Dermis blood vessel endothelial cell (primary cell): ENCODE results near the gene BCL2L13. TPM values are rescaled to one million over a fixed set of nuclear protein-coding genes. Genes with fewer than 3 reads are reported as not detected.
"Not testable (repeated sequence)": the region's sequence is repeated elsewhere in the genome, so short reads cannot be mapped to it uniquely, and the experiment has no call there.

Source experiments
- DNase-seq: peaks from one replicate; pipeline ENCODE4 v3.0.0; 2010
- total RNA-seq: library from RNA; depleted of rRNA; stranded (reverse); fragments of >200 nt; gene quantifications from 2 replicates; pipeline ENCODE4 v1.2.3, GENCODE V29; 2014

The BCL2L13 gene
- total RNA-seq, 1 donor from 2014 or later, result 42.0 TPM

DNA sequence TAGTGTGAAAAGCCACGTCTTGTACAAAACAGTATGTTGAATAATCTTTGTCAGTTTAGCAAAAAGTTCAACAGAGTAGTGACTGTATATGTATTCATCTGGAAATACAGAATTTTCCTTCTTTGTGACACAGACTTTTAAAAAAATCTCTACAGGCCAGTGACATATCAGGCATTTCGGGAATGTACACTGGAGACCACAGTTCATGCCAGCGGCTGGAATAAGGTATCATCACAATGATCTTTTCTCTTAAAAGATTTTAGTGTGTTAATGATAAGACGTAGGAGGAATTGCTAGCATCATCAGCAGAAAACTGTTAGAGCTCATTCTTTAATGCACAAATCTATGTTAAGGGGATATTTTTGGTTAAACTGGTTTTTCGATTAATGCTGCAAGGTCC lies 57.4 kb downstream of the BCL2L13 start:
- DNase-seq, result no peak

DNA sequence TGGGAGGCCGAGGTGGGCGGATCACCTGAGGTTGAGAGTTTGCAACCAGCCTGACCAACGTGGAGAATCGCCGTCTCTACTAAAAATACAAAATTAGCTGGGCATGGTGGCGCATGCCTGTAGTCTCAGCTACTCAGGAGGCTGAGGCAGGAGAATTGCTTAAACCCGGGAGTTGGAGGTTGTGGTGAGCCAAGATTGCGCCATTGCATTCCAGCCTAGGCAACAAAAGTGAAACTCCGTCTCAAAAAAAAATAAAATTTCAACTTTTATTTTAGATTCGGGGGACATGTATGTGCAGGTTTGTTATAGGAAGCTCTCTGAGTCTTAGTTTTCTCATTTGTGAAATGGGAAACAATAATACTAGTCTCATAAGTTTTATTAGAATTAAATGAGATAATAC lies 58.6 kb downstream of the BCL2L13 start:
- not testable (repeated sequence) for DNase-seq

DNA sequence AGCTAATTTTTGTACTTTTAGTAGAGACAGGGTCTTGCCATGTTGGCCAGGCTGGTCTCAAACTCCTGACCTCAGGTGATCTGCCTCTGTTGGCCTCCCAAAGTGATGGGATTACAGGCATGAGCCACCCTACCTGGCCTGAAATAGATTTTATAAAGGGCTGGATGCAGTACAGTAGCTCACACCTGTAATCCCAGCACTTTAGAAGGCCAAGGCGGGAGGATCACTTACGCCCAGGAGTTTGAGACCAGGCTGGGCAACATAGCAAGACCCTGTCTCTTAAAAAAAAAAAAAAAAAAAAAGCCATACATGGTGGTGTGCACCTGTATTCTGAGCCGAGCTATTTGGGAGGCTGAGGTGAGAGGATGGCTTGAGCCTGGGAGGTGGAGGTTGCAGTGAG lies 59.7 kb downstream of the BCL2L13 start:
- DNase-seq, result not testable (repeated sequence)

DNA sequence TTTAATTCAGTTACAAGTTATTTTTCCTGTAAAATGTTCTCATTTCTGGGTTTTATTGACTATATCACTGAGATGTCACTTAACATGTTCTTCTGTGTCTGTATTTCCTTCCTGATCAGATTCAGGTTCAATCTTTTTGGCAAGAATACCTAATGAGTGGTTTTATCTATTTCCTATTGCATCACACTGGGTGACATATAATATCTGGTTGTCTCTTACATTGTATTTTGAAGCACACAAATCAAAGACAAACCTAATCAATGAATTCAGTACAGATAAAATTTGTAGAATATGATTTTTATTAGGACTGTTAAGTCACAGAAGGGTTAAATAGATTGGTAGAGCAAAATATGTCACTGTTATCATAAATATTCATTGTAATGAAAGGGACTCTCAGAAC lies 60.4 kb downstream of the BCL2L13 start:
- no peak for DNase-seq

DNA sequence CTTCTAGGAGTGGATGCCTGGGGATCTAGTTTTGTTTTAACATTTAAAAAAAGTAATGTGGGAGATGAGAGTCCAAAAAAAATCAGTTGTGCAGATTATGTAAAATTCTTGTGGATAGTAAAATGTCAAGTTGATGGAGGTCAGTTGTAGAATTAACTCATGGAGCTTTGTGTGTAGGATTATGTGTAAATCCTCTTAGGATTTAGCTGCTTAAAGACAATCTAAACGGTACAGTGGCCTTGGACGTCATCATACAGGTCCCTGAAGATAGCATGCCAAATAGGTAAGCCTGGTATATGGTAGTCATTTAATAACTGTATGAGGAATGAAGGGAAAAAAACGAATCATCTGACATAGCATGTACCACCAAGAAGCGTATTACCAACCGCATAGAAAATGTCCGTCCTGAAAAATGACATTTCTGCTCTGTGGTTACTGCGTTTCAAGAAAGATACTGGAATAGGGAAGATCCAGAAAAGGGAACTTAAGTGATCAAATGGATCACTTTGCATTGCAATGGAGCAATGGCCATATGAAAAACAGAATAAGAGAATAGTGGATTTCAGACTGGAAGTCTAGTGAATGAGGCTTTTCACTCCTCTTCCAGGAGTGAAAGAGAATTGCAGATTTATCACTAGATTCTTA lies 61.3 kb downstream of the BCL2L13 start:
- no peak for DNase-seq

DNA sequence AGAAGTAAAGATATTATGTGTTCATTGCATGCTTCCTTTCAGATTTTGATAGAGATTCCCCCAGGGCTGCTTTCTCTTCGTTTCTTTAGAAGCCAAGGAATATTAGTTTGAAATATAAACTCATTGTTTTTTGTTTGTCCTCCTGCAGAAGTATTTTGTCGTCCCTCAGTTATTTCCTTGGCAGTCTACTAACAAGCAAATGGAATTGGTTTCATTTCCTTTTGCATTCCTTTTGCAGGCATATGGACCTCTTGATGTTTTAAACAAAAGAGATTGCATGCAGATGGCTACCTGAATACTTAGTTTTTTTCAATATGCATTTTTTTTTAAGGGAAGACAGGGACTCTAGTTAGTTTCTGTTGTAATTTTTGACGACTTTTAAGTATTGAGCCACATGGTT lies 62.2 kb downstream of the BCL2L13 start:
- DNase-seq, result peak; percentile 28

DNA sequence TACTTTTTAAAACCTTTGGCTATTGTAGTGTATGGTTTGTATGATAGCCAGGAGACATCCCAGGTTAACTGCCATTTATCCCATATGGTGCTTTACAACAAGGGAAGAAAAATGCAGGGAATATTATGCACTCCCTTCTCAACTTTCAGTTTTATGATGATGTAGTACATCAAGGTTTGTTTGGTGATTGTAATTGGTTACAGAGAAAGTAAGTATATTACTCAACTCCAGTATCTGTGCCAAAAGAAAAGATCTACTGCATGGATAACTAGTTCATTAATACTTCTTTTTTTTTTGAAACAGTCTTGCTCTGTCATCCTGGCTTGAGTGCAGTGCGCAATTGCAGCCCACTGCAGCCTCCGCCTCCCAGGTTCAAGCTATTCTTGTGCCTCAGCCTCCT lies 65.3 kb downstream of the BCL2L13 start:
- DNase-seq, result no peak

DNA sequence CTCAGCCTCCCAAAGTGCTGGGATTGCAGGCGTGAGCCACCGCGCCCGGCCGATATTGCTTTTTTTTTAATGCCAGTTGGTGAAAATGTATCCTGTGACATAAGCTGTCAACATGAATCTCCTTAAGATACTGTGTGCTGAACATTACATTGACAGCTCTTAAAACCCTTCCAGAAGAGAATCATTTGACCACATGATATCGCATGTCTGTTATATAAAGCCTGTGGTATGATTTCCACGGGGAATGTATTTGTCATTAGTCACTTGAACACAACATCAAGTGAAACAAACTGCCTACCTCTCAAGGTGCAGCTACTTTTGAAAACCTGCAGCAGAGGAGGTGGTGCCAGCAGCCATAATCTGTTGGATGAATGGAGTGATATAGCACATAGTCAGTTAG lies 67.0 kb downstream of the BCL2L13 start:
- no peak for DNase-seq

DNA sequence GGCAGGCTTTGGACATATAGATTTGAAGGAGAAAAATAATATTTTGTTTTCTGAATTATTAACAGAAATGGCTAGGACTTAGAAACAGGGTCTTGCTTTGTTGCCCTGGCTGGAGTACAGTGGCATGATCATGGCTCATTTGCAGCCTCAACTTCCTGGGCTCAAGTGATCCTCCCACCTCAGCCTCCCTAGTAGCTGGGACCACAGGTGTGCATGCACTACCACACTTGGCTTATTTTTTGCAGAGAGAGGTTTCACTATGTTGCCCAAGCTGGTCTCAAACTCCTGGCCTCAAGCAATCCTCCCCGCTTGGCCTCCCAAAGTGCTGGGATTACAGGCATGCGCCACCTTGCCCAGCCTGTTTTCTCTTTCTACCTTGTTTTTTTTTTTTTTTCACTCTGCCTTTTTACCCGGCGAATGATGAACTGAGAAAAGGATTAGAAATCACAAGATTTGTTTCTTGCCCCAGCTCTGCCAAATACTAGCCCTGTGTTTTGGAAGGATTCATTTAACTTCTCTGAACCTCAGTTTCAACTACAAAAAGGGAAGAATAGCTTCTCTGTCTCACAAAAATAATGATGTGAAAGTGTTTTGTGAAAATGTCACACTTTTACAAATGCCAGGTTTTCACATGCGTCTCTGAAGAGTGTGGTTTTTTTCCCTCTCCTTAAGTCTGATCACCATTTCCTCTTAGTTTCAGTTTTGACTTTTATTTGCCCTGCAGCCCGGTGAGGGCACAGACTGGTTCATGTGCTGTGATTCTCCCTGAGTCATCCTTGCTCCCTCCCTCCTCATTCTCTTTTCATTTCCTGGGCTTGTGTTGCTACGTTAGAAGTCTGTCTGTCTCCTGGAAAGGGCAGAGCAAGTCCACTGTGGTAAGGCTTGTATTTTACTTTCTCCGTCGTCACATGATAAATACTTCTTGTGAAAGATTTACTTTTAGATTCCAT lies 67.7 kb downstream of the BCL2L13 start:
- peak; percentile 87 for DNase-seq

DNA sequence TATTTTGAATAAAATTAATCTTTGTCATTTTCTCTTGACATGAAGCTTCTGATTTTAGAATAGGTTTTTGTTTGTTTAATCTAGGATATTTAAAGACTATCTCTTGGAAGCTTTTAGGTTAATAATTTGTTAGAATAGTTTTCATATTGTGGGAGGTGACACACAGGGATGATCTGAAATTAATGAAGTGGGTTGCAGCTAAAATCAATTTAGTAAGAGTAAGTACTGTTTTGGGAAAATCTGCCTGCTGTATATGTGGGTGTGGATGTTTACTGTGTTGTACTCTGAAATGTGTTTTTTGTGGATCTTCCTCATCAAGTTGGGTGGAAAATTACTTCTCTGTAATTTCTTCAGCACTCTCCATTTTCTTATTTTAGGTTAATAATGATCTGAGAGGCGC lies 68.4 kb downstream of the BCL2L13 start:
- DNase-seq, result peak; percentile 16

DNA sequence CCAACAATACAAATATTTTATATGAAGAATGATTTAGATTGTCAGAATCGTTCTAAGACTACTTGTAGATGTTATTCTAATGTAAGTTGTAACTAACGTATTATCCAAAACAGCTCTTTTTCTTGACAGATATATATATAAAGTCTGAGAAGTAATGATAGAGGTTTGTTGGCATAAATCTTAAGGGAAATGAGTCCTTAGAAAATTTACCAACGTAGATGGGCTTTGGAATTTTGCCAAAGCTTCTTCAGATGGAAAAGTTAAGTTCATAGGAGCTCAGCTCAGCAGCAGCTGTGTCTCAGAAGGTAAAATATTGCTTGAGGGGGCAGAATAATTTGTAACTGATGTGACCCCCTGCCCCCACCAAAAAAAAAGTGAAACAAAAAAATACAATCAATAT lies 69.0 kb downstream of the BCL2L13 start:
- DNase-seq, result peak; percentile 71

DNA sequence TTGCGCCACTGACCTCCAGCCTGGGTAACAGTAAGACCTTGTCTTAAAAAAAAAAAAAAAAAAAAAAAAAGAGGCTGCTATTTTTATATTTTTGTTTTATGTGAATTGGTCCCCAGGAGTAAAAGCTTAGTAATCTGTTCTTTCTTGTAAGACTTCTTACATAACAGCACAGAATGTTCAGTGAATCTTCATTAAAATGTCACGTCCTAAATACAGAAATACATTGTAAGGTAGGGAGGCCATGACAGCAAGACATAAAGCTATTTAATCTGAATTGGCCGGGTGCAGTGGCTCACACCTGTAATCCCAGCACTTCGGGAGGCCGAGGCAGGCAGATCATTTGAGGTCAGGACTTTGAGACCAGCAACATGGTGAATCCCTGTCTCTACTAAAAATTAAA lies 71.5 kb downstream of the BCL2L13 start:
- no peak for DNase-seq

DNA sequence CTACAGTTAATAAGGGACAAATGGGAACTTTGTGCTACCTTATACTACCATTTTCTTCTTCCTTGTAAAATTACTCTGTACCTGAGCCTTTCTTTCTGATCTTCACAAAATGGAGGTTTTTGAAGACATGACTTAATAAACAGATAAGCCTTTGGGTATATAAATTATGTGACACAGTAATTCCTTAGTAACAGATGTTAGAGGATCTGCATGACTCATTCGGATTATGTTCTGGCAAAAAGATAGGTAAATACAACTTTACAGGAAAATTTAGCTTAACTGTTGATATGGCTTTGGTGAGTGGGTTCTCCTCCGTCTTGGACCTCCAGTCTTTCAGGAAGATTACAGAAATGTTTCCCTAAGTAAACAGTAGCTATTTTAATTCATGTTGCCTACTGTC lies 73.9 kb downstream of the BCL2L13 start:
- peak; percentile 48 for DNase-seq

DNA sequence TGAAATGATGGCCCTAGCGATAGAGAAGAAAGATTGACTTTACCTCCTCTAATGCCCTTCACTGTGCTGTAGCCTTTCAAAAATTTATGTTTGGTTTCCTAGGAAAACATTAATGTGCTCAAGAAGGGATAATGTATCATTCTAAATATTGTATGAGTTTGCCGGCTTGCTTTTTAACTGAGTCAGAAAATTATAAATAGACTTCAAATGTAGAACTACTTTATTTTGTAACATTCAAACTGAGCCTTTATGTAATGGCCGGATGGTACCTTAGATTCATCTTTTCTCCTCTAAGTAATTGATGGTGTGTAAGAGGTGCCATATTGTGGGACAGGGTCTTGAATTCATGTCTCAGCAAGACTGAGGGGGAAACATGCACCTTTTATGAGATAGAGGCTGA lies 78.0 kb downstream of the BCL2L13 start:
- no peak for DNase-seq

DNA sequence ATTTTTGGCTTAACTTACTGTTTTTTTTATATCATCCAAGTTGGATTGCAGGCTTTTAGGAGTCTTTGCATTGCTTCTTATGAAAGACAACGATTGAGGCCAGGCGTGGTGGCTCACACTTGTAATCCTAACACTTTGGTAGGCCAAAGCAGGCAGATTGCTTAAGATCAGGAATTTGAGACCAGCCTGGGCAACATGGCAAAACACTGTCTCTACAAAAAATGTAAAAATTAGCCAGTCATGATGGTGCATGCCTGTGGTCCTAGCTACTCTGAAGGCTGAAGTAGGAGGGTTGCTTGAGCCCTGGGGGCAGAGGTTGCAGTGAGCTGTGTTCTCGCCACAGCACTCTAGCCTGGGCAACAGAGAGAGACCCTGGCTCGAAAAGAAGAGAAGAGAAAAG lies 79.2 kb downstream of the BCL2L13 start:
- no peak for DNase-seq

DNA sequence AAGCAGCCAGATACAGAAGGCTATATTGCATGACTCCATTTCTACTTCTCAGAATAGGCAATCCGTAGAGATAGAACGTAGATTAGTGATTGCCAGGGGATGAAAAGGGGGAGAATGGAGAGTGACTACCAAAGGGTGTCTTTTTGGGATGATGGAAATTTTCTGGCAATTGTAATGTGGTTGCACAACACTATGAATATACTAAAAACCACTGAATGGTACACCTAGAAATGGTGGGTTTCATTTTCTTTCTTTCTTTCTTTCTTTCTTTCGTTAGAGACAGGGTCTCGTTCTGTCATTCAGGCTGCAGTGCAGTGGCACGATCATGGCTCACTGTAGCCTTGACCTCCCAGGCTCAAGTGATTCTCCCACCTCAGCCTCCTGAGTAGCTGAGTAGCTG lies 81.4 kb downstream of the BCL2L13 start:
- no peak for DNase-seq

DNA sequence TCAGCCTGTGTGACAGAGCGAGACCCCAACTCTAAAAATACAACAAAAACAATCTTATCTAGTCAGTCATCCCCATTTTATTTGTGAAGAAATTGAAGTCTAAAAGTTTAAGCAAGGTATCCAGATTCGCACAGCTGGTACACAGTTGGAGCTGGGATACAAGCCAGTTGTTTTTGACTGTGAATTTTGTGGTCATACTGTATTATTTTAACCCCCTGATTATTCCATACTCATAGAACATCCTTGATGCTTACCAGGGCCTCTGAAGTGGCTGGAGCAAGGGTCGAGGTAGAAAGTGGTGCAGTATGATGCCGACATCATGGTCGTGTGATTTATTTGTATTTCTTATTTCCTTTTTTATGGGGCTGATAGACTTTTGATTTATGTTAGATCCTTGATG lies 85.7 kb downstream of the BCL2L13 start:
- no peak for DNase-seq

DNA sequence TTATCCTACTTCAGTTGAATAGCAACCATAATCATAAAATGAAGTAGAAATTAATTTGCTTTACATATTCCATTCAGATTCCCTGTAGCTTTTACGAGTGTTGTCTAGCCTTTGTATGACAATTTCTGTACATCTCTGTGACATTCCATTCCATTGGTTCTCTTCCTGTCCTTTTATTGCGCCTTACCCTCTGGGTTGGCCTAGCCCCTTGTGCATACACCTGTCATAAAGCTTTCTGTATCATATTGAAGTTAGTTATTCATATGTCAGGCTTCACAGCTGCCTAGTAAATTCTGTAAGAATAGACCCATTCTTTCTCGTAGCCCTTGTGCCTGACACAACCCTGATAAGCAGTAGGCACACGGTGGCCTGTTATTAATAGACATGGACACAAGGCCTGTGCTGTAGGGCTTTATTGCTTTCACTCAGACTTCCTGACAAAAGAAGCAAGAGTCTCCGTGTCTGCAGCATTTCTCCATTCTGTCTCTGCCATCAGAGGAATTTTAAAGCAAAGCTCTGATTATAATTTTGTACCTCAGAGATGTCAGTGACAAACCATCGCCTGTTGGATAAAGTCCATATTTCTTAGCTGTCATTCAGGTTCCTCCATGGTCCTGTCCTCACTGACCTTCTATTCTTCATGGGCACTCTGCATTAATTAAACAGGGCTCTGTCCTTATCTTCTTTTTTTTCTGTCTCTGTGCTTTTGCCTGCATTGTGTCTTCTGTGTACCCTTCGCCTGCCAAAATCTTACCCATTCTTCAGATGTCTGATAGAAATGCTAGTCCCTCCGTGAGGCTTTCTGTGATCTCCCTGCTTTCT lies 86.3 kb downstream of the BCL2L13 start:
- no peak for DNase-seq

DNA sequence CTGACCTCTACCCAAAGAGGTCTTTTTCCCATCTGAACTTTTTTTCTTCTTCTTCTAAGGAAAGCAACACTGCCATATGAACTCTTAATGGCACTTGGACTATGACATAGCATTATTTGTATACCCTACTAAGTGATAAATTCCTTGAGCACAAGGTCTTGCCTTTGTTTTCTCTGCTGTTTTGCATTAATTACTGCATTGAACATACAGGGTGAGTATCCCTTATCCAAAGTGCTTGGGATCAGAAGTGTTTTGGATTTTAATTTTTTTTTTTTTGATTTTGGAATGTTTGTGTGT lies 86.9 kb downstream of the BCL2L13 start:
- DNase-seq, result no peak

DNA sequence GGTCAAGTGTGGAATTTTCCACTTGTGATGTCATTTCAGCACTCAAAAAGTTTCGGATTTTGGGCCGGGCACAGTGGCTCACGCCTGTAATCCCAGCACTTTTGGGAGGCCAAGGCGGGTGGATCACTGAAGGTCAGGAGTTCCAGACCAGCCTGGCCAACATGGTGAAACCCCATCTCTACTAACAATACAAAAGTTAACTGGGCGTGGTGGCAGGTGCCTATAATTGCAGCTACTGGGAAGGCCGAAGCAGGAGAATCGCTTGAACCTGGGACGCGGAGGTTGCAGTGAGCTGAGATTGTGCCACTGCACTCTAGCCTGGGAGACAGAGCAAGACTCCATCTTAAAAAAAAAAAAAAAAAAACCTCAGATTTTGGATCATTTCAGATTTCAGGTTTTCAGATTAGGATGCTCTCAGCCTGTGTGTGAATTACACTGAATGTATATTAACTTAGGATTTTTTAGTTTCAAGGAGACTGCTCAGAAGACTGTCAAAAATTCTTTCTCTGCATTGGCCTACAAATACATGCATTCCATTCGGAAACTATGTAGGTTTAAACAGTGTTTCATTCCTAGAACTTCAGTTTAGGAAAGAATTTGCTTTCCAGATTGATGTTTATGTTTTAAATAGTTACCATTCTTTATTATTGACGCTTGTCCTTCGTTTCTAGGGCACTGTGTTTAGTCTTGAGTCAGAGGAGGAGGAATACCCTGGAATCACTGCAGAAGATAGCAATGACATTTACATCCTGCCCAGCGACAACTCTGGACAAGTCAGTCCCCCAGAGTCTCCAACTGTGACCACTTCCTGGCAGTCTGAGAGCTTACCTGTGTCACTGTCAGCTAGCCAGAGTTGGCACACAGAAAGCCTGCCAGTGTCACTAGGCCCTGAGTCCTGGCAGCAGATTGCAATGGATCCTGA lies 87.7 kb downstream of the BCL2L13 start:
- no peak for DNase-seq

DNA sequence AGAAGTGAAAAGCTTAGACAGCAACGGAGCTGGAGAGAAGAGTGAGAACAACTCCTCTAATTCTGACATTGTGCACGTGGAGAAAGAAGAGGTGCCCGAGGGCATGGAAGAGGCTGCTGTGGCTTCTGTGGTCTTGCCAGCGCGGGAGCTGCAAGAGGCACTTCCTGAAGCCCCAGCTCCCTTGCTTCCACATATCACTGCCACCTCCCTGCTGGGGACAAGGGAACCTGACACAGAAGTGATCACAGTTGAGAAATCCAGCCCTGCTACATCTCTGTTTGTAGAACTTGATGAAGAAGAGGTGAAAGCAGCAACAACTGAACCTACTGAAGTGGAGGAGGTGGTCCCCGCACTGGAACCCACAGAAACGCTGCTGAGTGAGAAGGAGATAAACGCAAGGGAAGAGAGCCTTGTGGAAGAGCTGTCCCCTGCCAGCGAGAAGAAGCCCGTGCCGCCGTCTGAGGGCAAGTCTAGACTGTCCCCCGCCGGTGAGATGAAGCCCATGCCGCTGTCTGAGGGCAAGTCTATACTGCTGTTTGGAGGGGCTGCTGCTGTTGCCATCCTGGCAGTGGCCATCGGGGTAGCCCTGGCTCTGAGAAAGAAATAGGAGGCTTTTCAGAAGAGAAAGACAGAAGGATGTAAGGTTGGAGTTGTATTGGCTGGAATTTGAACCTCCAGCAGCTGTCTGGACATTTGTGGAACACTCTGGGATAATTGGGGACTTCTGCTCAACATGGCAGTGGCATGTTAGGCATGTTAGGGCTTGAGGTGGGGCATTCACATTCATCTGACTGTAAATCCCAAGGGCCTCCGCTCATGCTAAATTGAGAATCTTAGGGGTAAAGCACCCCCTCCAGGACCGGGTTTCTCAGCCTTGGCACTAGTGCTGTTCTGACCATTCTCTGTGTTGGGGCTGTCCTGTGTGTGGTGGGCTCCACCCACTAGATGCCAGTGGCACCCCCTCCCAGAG lies 88.7 kb downstream of the BCL2L13 start:
- no peak for DNase-seq
